SK-N-SH (cell line): Measurements from ENCODE around the gene TBL2.

Source experiments
- EP300 ChIP-seq, 2 experiments: IDR thresholded peaks; 2 replicates each; pipeline versions ENCODE4 v1.4.0 to v1.6.1; 2012; ENCODE audit warnings: borderline replicate concordance in 1 of 2, low read depth in 1 of 2, low read length in 1 of 2
- FOXJ3 ChIP-seq: sonication (generic); formaldehyde crosslinking; IDR thresholded peaks from 2 replicates; pipeline ENCODE4 v1.5.1; 2020; ENCODE audit warnings: mild to moderate bottlenecking, missing genetic modification reagents
- FOXM1 ChIP-seq: IDR thresholded peaks from 2 replicates; pipeline ENCODE4 v1.4.0; 2012; ENCODE audit warnings: low read depth, mild to moderate bottlenecking
- GATA2 ChIP-seq: sonication (generic); formaldehyde crosslinking; IDR thresholded peaks from 2 replicates; pipeline ENCODE4 v1.5.0; 2020; ENCODE audit warnings: mild to moderate bottlenecking, missing genetic modification reagents
- MAX ChIP-seq: IDR thresholded peaks from 2 replicates; pipeline ENCODE4 v1.4.0; 2012; ENCODE audit warnings: low read depth
- POLR2AphosphoS5 ChIP-seq: IDR thresholded peaks from 2 replicates; pipeline ENCODE4 v1.6.1; 2012; ENCODE audit warnings: low read depth, low read length
- RAD21 ChIP-seq: IDR thresholded peaks from 2 replicates; pipeline ENCODE4 v1.6.1; 2012; ENCODE audit warnings: mild to moderate bottlenecking, low read length
- RFX5 ChIP-seq: IDR thresholded peaks from 2 replicates; pipeline ENCODE4 v1.6.1; 2012; ENCODE audit warnings: mild to moderate bottlenecking, improper control_type of control experiment, low read length
- TCF12 ChIP-seq: IDR thresholded peaks from 2 replicates; pipeline ENCODE4 v1.4.0; 2012
- TEAD4 ChIP-seq: IDR thresholded peaks from 2 replicates; pipeline ENCODE4 v1.4.0; 2012; ENCODE audit warnings: mild to moderate bottlenecking, borderline replicate concordance; ENCODE audit not compliant: insufficient read depth
- ZBTB33 ChIP-seq: IDR thresholded peaks from 2 replicates; pipeline ENCODE4 v1.4.0; 2012; ENCODE audit warnings: low read depth, borderline replicate concordance
- TF ChIP-seq, protein P1 (sequence below): fragments of 200-600 bp; sonication (generic); IDR thresholded peaks from 2 replicates; pipeline ENCODE4 v1.6.1; 2017; ENCODE audit warnings: antibody characterized with exemption, mild to moderate bottlenecking, moderate library complexity

DNA sequence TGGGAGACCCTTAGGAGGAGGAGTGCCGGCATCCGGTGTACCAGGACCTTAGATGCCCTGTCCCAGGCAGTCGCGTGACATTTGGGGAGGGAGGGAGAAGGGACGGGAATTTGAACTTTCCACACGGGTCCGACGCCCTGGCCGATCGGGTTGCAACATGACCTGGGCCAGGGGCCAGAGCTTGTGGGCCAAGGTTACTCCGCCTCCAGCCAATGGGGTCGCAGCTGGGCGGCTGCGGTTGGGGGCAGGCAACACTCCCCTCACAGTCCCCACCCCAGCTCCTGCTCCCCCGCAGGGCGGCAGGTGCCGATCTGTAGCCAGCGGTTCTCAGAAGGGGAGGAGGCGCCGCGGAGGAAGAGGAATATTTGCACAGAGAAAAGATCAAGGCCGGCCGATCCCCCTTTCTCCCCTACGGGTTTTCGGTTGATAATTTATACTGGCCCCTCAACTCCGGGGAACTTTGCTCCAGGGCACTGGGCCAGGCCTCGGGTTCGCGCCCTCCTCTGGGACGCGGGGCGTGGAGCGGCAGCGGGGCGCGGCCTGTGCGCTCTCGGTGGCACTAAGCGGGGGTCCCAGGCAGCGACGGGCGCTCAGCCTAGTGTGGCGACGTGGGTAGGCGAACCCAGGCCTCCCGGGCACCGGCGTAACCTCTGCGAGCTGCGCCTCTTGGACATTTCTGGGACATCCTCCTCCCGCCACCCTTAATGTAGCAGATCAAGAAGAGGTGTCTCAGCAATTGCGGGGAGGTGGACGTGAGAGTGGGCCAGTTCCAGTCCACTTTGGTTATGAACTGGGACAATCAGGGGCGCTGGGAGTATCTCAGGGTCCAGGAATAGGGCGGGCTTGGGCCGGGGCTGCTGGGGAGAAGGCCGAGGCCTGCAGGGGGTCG lies 44.8 kb upstream of the TBL2 start:
- TF ChIP-seq, protein P1, sequence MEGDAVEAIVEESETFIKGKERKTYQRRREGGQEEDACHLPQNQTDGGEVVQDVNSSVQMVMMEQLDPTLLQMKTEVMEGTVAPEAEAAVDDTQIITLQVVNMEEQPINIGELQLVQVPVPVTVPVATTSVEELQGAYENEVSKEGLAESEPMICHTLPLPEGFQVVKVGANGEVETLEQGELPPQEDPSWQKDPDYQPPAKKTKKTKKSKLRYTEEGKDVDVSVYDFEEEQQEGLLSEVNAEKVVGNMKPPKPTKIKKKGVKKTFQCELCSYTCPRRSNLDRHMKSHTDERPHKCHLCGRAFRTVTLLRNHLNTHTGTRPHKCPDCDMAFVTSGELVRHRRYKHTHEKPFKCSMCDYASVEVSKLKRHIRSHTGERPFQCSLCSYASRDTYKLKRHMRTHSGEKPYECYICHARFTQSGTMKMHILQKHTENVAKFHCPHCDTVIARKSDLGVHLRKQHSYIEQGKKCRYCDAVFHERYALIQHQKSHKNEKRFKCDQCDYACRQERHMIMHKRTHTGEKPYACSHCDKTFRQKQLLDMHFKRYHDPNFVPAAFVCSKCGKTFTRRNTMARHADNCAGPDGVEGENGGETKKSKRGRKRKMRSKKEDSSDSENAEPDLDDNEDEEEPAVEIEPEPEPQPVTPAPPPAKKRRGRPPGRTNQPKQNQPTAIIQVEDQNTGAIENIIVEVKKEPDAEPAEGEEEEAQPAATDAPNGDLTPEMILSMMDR, result no peak
- TF ChIP-seq TCF12 (no peak), EP300 (IDR thresholded peaks at IDR 0.05; ENCODE audit: borderline replicate concordance in 1 of 2, low read depth in 1 of 2, low read length in 1 of 2) (no peak), ZBTB33 (no peak), FOXM1 (no peak), RAD21 (no peak), POLR2AphosphoS5 (no peak), RFX5 (no peak), MAX (no peak), GATA2 (CRISPR knock-in tag) (no peak), FOXJ3 (CRISPR knock-in tag) (no peak), TEAD4 (no peak)
